Endothelial cell of umbilical vein (primary cell): Measurements from ENCODE around the gene M1AP. TPM values are rescaled to one million over a fixed set of nuclear protein-coding genes. Genes with fewer than 3 reads are reported as not detected.

Source experiments
- BruUV-seq: library from RNA; stranded (reverse); fragments of 400-500 nt; replicated peaks from 2 replicates; lab custom pipeline; 2021; lab: Mats Ljungman, UMichigan
- CTCF ChIA-PET: fragments of 300-600, 350-600 bp; sonication (Branson Sonifier 250); formaldehyde crosslinking; loops from one replicate; lab custom pipeline; 2021; ENCODE audit warnings: antibody characterized with exemption, inconsistent platforms; lab: Charles Lee
- POLR2A ChIA-PET: fragments of 300-600, 350-600 bp; sonication (Branson Sonifier 250); formaldehyde crosslinking; loops from one replicate; lab custom pipeline; 2021; ENCODE audit warnings: antibody characterized with exemption, inconsistent platforms; lab: Charles Lee
- DNase-seq: peaks from one replicate; pipeline ENCODE4 v3.0.0-alpha.2; 2011; ENCODE audit warnings: low read depth, low spot score
- FAIRE-seq: peaks from 2 replicates; lab custom pipeline; 2011; peaks lifted over from hg19 to GRCh38; lab: Jason Lieb, UNC
- H2AFZ ChIP-seq: 2 replicates; pipeline ENCODE4 v1.6.0; 2012; ENCODE audit warnings: low read depth, low read length, control low read depth, inconsistent platforms
- H3K27ac ChIP-seq: 2 replicates; pipeline ENCODE4 v1.5.1; 2011; ENCODE audit warnings: low read depth, mild to moderate bottlenecking, control low read depth, low read length, moderate library complexity; ENCODE audit not compliant: insufficient read depth
- H3K27me3 ChIP-seq, 2 experiments: 2 replicates each; pipeline versions ENCODE4 v1.6.0 to v1.6.1; 2011; ENCODE audit warnings: low read length in 2 of 2, mixed read lengths in 1 of 2; ENCODE audit not compliant: control insufficient read depth in 2 of 2, insufficient read depth in 2 of 2
- H3K36me3 ChIP-seq, 2 experiments: 2 replicates in 1 of 2; 3 replicates in 1 of 2; pipeline ENCODE4 v1.5.1; 2011; ENCODE audit warnings: low read length in 2 of 2, mild to moderate bottlenecking in 1 of 2, moderate library complexity in 1 of 2; ENCODE audit not compliant: control insufficient read depth in 2 of 2, insufficient read depth in 2 of 2; ENCODE audit errors: extremely low read depth in 1 of 2
- H3K4me1 ChIP-seq: 3 replicates; pipeline ENCODE4 v1.5.1; 2011; ENCODE audit warnings: mild to moderate bottlenecking, low read length; ENCODE audit not compliant: control insufficient read depth, insufficient read depth; ENCODE audit errors: extremely low read depth
- H3K4me2 ChIP-seq: 2 replicates; pipeline ENCODE4 v1.6.1; 2011; ENCODE audit warnings: low read length, control low read depth, mixed read lengths; ENCODE audit not compliant: insufficient read depth
- H3K4me3 ChIP-seq, 3 experiments: fragments of 200-600 bp in 1 of 3; sonication (generic), shearing (Covaris generic) in 1 of 3; replicated peaks in 1 of 3; 2 replicates each; pipeline ENCODE4 v1.5.1; 2011 to 2016; ENCODE audit warnings: control low read depth in 3 of 3, low read length in 3 of 3, mild to moderate bottlenecking in 2 of 3, inconsistent platforms in 1 of 3, low read depth in 1 of 3, moderate library complexity in 1 of 3; ENCODE audit not compliant: insufficient read depth in 1 of 3
- H3K79me2 ChIP-seq: 2 replicates; pipeline ENCODE4 v1.6.0; 2012; ENCODE audit warnings: low read length, inconsistent platforms; ENCODE audit not compliant: control insufficient read depth, insufficient read depth
- H3K9ac ChIP-seq: replicated peaks from 2 replicates; pipeline ENCODE3; 2011; ENCODE audit warnings: low read length, control low read depth; ENCODE audit not compliant: insufficient read depth; ENCODE audit errors: extremely low read depth
- H3K9me1 ChIP-seq: replicated peaks from 3 replicates; pipeline ENCODE4 v1.6.0; 2011; ENCODE audit warnings: mild to moderate bottlenecking, low read length; ENCODE audit not compliant: control insufficient read depth, insufficient read depth; ENCODE audit errors: extremely low read depth
- H3K9me3 ChIP-seq: replicated peaks from 2 replicates; pipeline ENCODE4 v1.5.1; 2012; ENCODE audit warnings: low read length, inconsistent platforms; ENCODE audit not compliant: control insufficient read depth, insufficient read depth
- H4K20me1 ChIP-seq: replicated peaks from 2 replicates; pipeline ENCODE3; 2011; ENCODE audit warnings: mild to moderate bottlenecking, low read length; ENCODE audit not compliant: control insufficient read depth, insufficient read depth; ENCODE audit errors: extremely low read depth
- EZH2 ChIP-seq: IDR thresholded peaks from 2 replicates; pipeline ENCODE4 v1.6.1; 2012; ENCODE audit warnings: borderline replicate concordance, low read depth, mild to moderate bottlenecking, moderate library complexity, low read length, inconsistent platforms; ENCODE audit not compliant: severe bottlenecking
- FOS ChIP-seq: IDR thresholded peaks from 2 replicates; pipeline ENCODE4 v1.6.1; 2011; ENCODE audit warnings: mild to moderate bottlenecking, low read length, moderate library complexity, borderline replicate concordance; ENCODE audit not compliant: insufficient read depth
- GATA2 ChIP-seq: IDR thresholded peaks from 2 replicates; pipeline ENCODE4 v1.7.0; 2011; ENCODE audit warnings: low read depth, mild to moderate bottlenecking, moderate library complexity, mixed read lengths, low read length; ENCODE audit not compliant: insufficient read length, insufficient read depth
- JUN ChIP-seq: IDR thresholded peaks from 2 replicates; pipeline ENCODE4 v1.6.1; 2011; ENCODE audit warnings: borderline replicate concordance, low read depth; ENCODE audit not compliant: insufficient read length, insufficient read depth
- MYC ChIP-seq: IDR thresholded peaks from one replicate; pipeline ENCODE4 v1.6.1; 2011; ENCODE audit warnings: mild to moderate bottlenecking, low read depth, low read length
- POLR2A ChIP-seq: IDR thresholded peaks from 2 replicates; pipeline ENCODE4 v1.6.1; 2012; ENCODE audit warnings: low read depth, mild to moderate bottlenecking, control low read depth, low read length
- POLR2AphosphoS5 ChIP-seq: IDR thresholded peaks from 2 replicates; pipeline ENCODE4 v1.6.1; 2012; ENCODE audit warnings: low read depth, mild to moderate bottlenecking, control low read depth, low read length, moderate library complexity; ENCODE audit not compliant: insufficient read depth
- dilution Hi-C: fragments of 300-500 bp; cut with MboI; formaldehyde crosslinking; loops from one replicate; pipeline ENCODE4 v1.15.0; 2019; ENCODE audit warnings: low sequenced_read_pairs; ENCODE audit not compliant: extremely low pct_ligation_motif_present
- intact Hi-C: fragments of 100-400 bp; cut with micrococcal nuclease; formaldehyde crosslinking; loops from one replicate; pipeline ENCODE4 v1.10.0; 2022
- polyA plus RNA-seq, 4 experiments: library from polyadenylated mRNA; depleted of rRNA in 3 of 4; stranded (reverse) in 3 of 4; unstranded in 1 of 4; fragments of >200 nt; gene quantifications; 2 replicates each; pipeline versions ENCODE4 v1.2.1 to v1.2.3, GENCODE V29; 2011 to 2012; ENCODE audit warnings: missing spikeins in 1 of 4
- total RNA-seq: library from RNA; stranded (reverse); gene quantifications from 2 replicates; pipeline ENCODE4 v1.2.3, GENCODE V29; 2021
- TF ChIP-seq, protein P1 (sequence below): IDR thresholded peaks from 2 replicates; pipeline ENCODE4 v1.6.1; 2011; ENCODE audit not compliant: insufficient read depth, insufficient read length
- TF ChIP-seq, protein P2 (sequence below), 2 donors: IDR thresholded peaks; 1 replicate in 1 of 2; 2 replicates in 1 of 2; pipeline ENCODE4 v1.5.1; 2011; ENCODE audit warnings: low read length in 2 of 2, mild to moderate bottlenecking in 2 of 2, moderate library complexity in 2 of 2, control low read depth in 1 of 2, inconsistent platforms in 1 of 2, low read depth in 1 of 2; ENCODE audit not compliant: insufficient read depth in 1 of 2; ENCODE audit errors: extremely low read depth in 1 of 2

Gene M1AP
- total and polyA plus RNA-seq, 2 donors (not counting 3 experiments of a cell fraction or from before 2014, with no cell fraction given), result 0.04 TPM; not detected in 1

DNA sequence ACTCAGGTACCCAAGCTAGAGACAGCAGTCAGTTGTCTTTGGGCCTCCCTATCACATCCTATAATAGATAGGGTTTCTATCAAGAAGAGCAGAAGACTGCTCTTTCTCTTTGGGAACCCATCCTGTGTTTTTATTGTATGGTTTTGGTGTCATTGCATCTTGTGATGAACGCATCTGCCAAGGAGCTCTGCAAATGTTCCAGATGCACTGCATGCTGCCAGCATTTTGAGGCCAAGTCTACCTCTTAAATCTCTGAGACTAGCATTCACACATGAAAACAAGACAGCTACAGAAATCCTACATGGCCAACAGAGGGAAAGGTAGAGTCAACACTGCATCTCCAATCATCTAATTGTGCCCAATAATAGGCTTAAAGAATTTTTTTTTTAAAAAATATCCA is 20.0 kb upstream of the M1AP start:
- Histone ChIP-seq H3K4me3 (no peak overlapping the region), H3K9me3 (no peaks in the 10 kb centered on the region), H3K9me1 (no peaks in the 10 kb centered on the region), H4K20me1 (no peaks in the 10 kb centered on the region), H3K79me2 (no peaks in the 10 kb centered on the region), H3K9ac (no peak overlapping the region), H3K4me1 (no peaks in the 10 kb centered on the region), H3K27me3 (no peaks in the 10 kb centered on the region), H2AFZ (no peak overlapping the region), H3K36me3 (no peaks in the 10 kb centered on the region), H3K4me2 (no peak overlapping the region), H3K27ac (no peak overlapping the region)
- no peak for TF ChIP-seq MYC
- no peak for TF ChIP-seq POLR2A
- TF ChIP-seq FOS, result no peak
- TF ChIP-seq POLR2AphosphoS5, result no peak
- TF ChIP-seq EZH2, result no peak
- ChIA-PET CTCF (interaction anchor here (1.4 kb wide), 1 partner anchor 13 kb away, joined by 6 read pairs; no protein-coding TSS in a partner anchor), POLR2A (no interaction called here)
- intact Hi-C loops (no loop called here), dilution Hi-C loops (no loop called here)
- no peak for DNase-seq
- BruUV-seq, result no TSS peak
- FAIRE-seq, result no peak

DNA sequence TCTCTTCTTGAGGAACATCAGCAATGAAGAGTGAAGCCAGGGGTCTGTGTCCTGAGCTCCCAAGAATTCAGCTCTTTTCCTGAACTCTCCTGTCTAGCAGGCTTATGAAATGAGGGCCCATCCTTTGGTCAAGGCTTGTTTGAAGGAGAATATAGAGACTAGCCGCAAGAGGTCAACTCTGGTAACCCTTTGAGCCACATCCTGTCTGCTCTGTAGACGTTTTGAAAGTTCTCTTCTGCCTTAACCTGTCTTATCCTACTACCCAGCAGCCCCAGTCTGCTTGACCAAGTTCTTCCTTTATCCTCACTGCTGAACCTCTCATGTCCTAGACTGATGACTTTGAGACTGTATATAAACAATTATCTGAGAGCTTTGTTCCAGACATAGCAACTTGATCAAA is 11.3 kb upstream of the M1AP start:
- dilution Hi-C loops, result no loop called here

More for the DNA sequence above, 11.3 kb upstream of the M1AP start:
- ChIA-PET POLR2A (no interaction called here), CTCF (no interaction called here)
- Histone ChIP-seq H2AFZ (no peak overlapping the region), H3K4me2 (no peak overlapping the region), H3K9me1 (no peaks in the 10 kb centered on the region), H3K9me3 (no peaks in the 10 kb centered on the region), H3K27ac (no peak overlapping the region), H3K4me3 (no peak overlapping the region), H3K36me3 (no peaks in the 10 kb centered on the region), H3K79me2 (no peaks in the 10 kb centered on the region), H3K4me1 (peaks cover 2% of the 10 kb centered on the region), H4K20me1 (no peaks in the 10 kb centered on the region), H3K27me3 (no peaks in the 10 kb centered on the region), H3K9ac (no peak overlapping the region)
- TF ChIP-seq JUN (no peak), MYC (no peak), POLR2A (no peak), EZH2 (no peak), GATA2 (no peak), POLR2AphosphoS5 (no peak), FOS (no peak)
- TF ChIP-seq, protein P1, sequence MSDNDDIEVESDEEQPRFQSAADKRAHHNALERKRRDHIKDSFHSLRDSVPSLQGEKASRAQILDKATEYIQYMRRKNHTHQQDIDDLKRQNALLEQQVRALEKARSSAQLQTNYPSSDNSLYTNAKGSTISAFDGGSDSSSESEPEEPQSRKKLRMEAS, result no peak
- TF ChIP-seq, protein P2, sequence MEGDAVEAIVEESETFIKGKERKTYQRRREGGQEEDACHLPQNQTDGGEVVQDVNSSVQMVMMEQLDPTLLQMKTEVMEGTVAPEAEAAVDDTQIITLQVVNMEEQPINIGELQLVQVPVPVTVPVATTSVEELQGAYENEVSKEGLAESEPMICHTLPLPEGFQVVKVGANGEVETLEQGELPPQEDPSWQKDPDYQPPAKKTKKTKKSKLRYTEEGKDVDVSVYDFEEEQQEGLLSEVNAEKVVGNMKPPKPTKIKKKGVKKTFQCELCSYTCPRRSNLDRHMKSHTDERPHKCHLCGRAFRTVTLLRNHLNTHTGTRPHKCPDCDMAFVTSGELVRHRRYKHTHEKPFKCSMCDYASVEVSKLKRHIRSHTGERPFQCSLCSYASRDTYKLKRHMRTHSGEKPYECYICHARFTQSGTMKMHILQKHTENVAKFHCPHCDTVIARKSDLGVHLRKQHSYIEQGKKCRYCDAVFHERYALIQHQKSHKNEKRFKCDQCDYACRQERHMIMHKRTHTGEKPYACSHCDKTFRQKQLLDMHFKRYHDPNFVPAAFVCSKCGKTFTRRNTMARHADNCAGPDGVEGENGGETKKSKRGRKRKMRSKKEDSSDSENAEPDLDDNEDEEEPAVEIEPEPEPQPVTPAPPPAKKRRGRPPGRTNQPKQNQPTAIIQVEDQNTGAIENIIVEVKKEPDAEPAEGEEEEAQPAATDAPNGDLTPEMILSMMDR (IDR thresholded peaks at IDR 0.05; ENCODE audit: extremely low read depth in 1 of 2, insufficient read depth in 1 of 2, low read depth in 1 of 2, low read length in 2 of 2), result no peak
- BruUV-seq, result no TSS peak
- DNase-seq, result no peak
- no peak for FAIRE-seq
- intact Hi-C loops, result no loop called here
